Smooth muscle cell (in vitro differentiated cells): ENCODE results near the gene OGFOD3. TPM values are rescaled to one million over a fixed set of nuclear protein-coding genes. Genes with fewer than 3 reads are reported as not detected.

ENCODE experiments used
- DNase-seq: peaks from one replicate; lab custom pipeline; 2025; ENCODE audit not compliant: unreplicated experiment; lab: John Stamatoyannopoulos, UW
- H2AFZ ChIP-seq: fragments of 200-600 bp; sonication (generic); 2 replicates; pipeline ENCODE4 v1.6.0; 2016; ENCODE audit warnings: antibody characterized with exemption, low read depth, mild to moderate bottlenecking
- H3F3A ChIP-seq: fragments of 200-600 bp; sonication (generic); 2 replicates; pipeline ENCODE4 v1.6.0; 2017; ENCODE audit warnings: antibody characterized with exemption, low read depth
- H3K27ac ChIP-seq: fragments of 200-600 bp; sonication (generic); 2 replicates; pipeline ENCODE4 v1.5.1; 2016; ENCODE audit warnings: low read depth, mild to moderate bottlenecking
- H3K27me3 ChIP-seq: fragments of 200-600 bp; sonication (generic); 2 replicates; pipeline ENCODE4 v1.6.1; 2016; ENCODE audit warnings: low read depth, mild to moderate bottlenecking
- H3K36me3 ChIP-seq: fragments of 200-600 bp; sonication (generic); 2 replicates; pipeline ENCODE4 v1.5.1; 2016; ENCODE audit warnings: low read depth
- H3K4me1 ChIP-seq: fragments of 200-600 bp; sonication (generic); 2 replicates; pipeline ENCODE4 v1.5.1; 2016; ENCODE audit warnings: low read depth
- H3K4me2 ChIP-seq: fragments of 200-600 bp; sonication (generic); 2 replicates; pipeline ENCODE4 v1.6.0; 2016; ENCODE audit warnings: mild to moderate bottlenecking
- H3K4me3 ChIP-seq: fragments of 200-600 bp; sonication (generic); 2 replicates; pipeline ENCODE4 v1.5.1; 2016; ENCODE audit warnings: mild to moderate bottlenecking
- H3K79me2 ChIP-seq: fragments of 200-600 bp; sonication (generic); 2 replicates; pipeline ENCODE4 v1.6.0; 2016; ENCODE audit warnings: low read depth, mild to moderate bottlenecking
- H3K9ac ChIP-seq: fragments of 200-600 bp; sonication (generic); 2 replicates; pipeline ENCODE4 v1.6.0; 2016; ENCODE audit warnings: low read depth
- H3K9me3 ChIP-seq: fragments of 200-600 bp; sonication (generic); replicated peaks from 2 replicates; pipeline ENCODE4 v1.5.1; 2016; ENCODE audit warnings: low read depth
- H4K20me1 ChIP-seq: fragments of 200-600 bp; sonication (generic); 2 replicates; pipeline ENCODE4 v1.6.0; 2016; ENCODE audit warnings: low read depth
- CTCF ChIP-seq: fragments of 200-600 bp; sonication (generic); IDR thresholded peaks from 2 replicates; pipeline ENCODE4 v1.5.1; 2017; ENCODE audit warnings: borderline replicate concordance, mild to moderate bottlenecking, antibody characterized with exemption; ENCODE audit not compliant: insufficient read depth, poor library complexity, severe bottlenecking
- WGBS: methylation state at CpG from one replicate; pipeline ENCODE4 v1.1.7; 2016; ENCODE audit warnings: low lambda C conversion rate; 5-methylcytosine and 5-hydroxymethylcytosine counted together
- polyA plus RNA-seq: library from polyadenylated mRNA; unstranded; fragments of >200 nt; fragmentation: Nextera tagmentation; extraction: Ambion mirVana; gene quantifications from 2 replicates; pipeline ENCODE4 v1.2.1, GENCODE V29; 2016
- total RNA-seq: library from RNA; depleted of rRNA; stranded (reverse); fragments of >200 nt; gene quantifications from 2 replicates; pipeline ENCODE4 v1.2.3, GENCODE V29; 2014

The OGFOD3 gene
- total and polyA plus RNA-seq, 2 experiments from 2014 or later: 10.5 to 30.4 TPM

- Histone ChIP-seq H3K27me3 (no peaks in the 10 kb centered on the region), H3K36me3 (no peaks in the 10 kb centered on the region), H4K20me1 (no peaks in the 10 kb centered on the region), H3K27ac (no peak overlapping the region), H3K4me1 (no peaks in the 10 kb centered on the region), H3K9me3 (no peaks in the 10 kb centered on the region), H2AFZ (no peak overlapping the region), H3K79me2 (no peaks in the 10 kb centered on the region), H3K4me3 (no peak overlapping the region), H3K9ac (no peak overlapping the region), H3F3A (no peaks in the 10 kb centered on the region), H3K4me2 (no peak overlapping the region)
- no peak for DNase-seq
- no peak for TF ChIP-seq CTCF
- WGBS: 97% methylated on average over 26 of the region's 26 CpGs
Measured at GRCh38 chr17:82438401-82439193, 20.2 kb upstream of the OGFOD3 start.

GRCh38 chr17:82437325-82437668 is 18.9 kb upstream of the OGFOD3 start:
- no peaks in the 10 kb centered on the region for H3K36me3 ChIP-seq
- H3K27me3 ChIP-seq: no peaks in the 10 kb centered on the region
- 96% methylated on average over 18 of the region's 18 CpGs for WGBS
- no peaks in the 10 kb centered on the region for H3K4me1 ChIP-seq
- H3K79me2 ChIP-seq: no peaks in the 10 kb centered on the region
- H2AFZ ChIP-seq: no peak overlapping the region
- no peak for DNase-seq
- no peak overlapping the region for H3K27ac ChIP-seq
- H3K4me3 ChIP-seq: no peak overlapping the region
- no peaks in the 10 kb centered on the region for H3K9me3 ChIP-seq
- H4K20me1 ChIP-seq: no peaks in the 10 kb centered on the region
- H3K9ac ChIP-seq: no peak overlapping the region
- H3F3A ChIP-seq: no peaks in the 10 kb centered on the region
- no peak for TF ChIP-seq CTCF
- no peak overlapping the region for H3K4me2 ChIP-seq

- WGBS: 97% methylated on average over 36 of the region's 36 CpGs
- no peak for TF ChIP-seq CTCF
- Histone ChIP-seq H3K9ac (no peak overlapping the region), H3K4me3 (no peak overlapping the region), H3K79me2 (no peaks in the 10 kb centered on the region), H3K27me3 (no peaks in the 10 kb centered on the region), H3K4me2 (no peak overlapping the region), H3K9me3 (no peaks in the 10 kb centered on the region), H3K27ac (no peak overlapping the region), H3K36me3 (no peaks in the 10 kb centered on the region), H3F3A (no peaks in the 10 kb centered on the region), H3K4me1 (no peaks in the 10 kb centered on the region), H2AFZ (no peak overlapping the region), H4K20me1 (no peaks in the 10 kb centered on the region)
- no peak for DNase-seq
Measured at GRCh38 chr17:82436601-82437324, 18.4 kb upstream of the OGFOD3 start.
